Neural progenitor cell (in vitro differentiated cells): ENCODE results near the gene B4GALT5. TPM values are rescaled to one million over a fixed set of nuclear protein-coding genes. Genes with fewer than 3 reads are reported as not detected.

Experiments
- DNase-seq: peaks from one replicate; pipeline ENCODE4 v3.0.0-alpha.2; 2016; ENCODE audit warnings: low spot score
- H2AFZ ChIP-seq: fragments of 200-600 bp; sonication (generic); replicated peaks from 2 replicates; pipeline ENCODE4 v1.6.1; 2016; ENCODE audit warnings: antibody characterized with exemption
- H3F3A ChIP-seq: fragments of 200-600 bp; sonication (generic); 2 replicates; pipeline ENCODE4 v1.6.1; 2016; ENCODE audit warnings: antibody characterized with exemption, low read depth
- H3K27ac ChIP-seq: fragments of 200-600 bp; sonication (generic); 2 replicates; pipeline ENCODE4 v1.5.1; 2016; ENCODE audit warnings: mild to moderate bottlenecking
- H3K27me3 ChIP-seq: fragments of 200-600 bp; sonication (generic); 2 replicates; pipeline ENCODE4 v1.6.1; 2016; ENCODE audit warnings: mild to moderate bottlenecking, moderate library complexity
- H3K36me3 ChIP-seq: fragments of 200-600 bp; sonication (generic); 2 replicates; pipeline ENCODE4 v1.5.1; 2016
- H3K4me1 ChIP-seq: fragments of 200-600 bp; sonication (generic); 2 replicates; pipeline ENCODE4 v1.6.1; 2016; ENCODE audit warnings: mixed run types
- H3K4me2 ChIP-seq: fragments of 200-600 bp; sonication (generic); 2 replicates; pipeline ENCODE4 v1.6.1; 2016
- H3K4me3 ChIP-seq: fragments of 200-600 bp; sonication (generic); 2 replicates; pipeline ENCODE4 v1.5.1; 2016
- H3K79me2 ChIP-seq: fragments of 200-600 bp; sonication (generic); 2 replicates; pipeline ENCODE4 v1.6.1; 2016; ENCODE audit warnings: low read depth
- H3K9ac ChIP-seq: fragments of 200-600 bp; sonication (generic); 2 replicates; pipeline ENCODE4 v1.6.1; 2016
- H3K9me3 ChIP-seq: fragments of 200-600 bp; sonication (generic); 2 replicates; pipeline ENCODE4 v1.5.1; 2016; ENCODE audit warnings: low read depth
- H4K20me1 ChIP-seq: fragments of 200-600 bp; sonication (generic); 2 replicates; pipeline ENCODE4 v1.6.1; 2016; ENCODE audit warnings: low read depth
- H3K27ac Mint-ChIP-seq: 3 replicates; pipeline ENCODE4 v1.8.0; 2021; ENCODE audit warnings: mixed read lengths
- H3K27me3 Mint-ChIP-seq: 2 replicates; pipeline ENCODE4 v1.8.0; 2022; ENCODE audit warnings: low read depth, mild to moderate bottlenecking, inconsistent platforms, moderate library complexity, mixed read lengths; ENCODE audit not compliant: insufficient read depth
- H3K36me3 Mint-ChIP-seq: 3 replicates; pipeline ENCODE4 v1.8.0; 2021; ENCODE audit warnings: mixed read lengths
- H3K4me1 Mint-ChIP-seq: 3 replicates; pipeline ENCODE4 v1.8.0; 2021; ENCODE audit warnings: mixed read lengths
- H3K4me3 Mint-ChIP-seq: 3 replicates; pipeline ENCODE4 v1.8.0; 2021; ENCODE audit warnings: mild to moderate bottlenecking, moderate library complexity, mixed read lengths
- H3K9me3 Mint-ChIP-seq: 3 replicates; pipeline ENCODE4 v1.8.0; 2020; ENCODE audit warnings: mixed read lengths
- CTCF ChIP-seq: fragments of 200-600 bp; sonication (generic); IDR thresholded peaks from 2 replicates; pipeline ENCODE4 v1.5.1; 2017; ENCODE audit warnings: antibody characterized with exemption, mild to moderate bottlenecking
- EZH2 ChIP-seq: fragments of 200-600 bp; sonication (generic); IDR thresholded peaks from 2 replicates; pipeline ENCODE4 v1.6.1; 2017; ENCODE audit warnings: antibody characterized with exemption, mild to moderate bottlenecking, moderate library complexity
- EZH2phosphoT487 ChIP-seq: fragments of 200-600 bp; sonication (generic); IDR thresholded peaks from 2 replicates; pipeline ENCODE4 v1.6.1; 2017; ENCODE audit warnings: antibody characterized with exemption
- total RNA-seq: library from RNA; depleted of rRNA; stranded (reverse); fragments of >200 nt; gene quantifications from 2 replicates; pipeline ENCODE4 v1.2.3, GENCODE V29; 2015; ENCODE audit warnings: low replicate concordance

B4GALT5 gene
- total RNA-seq, 1 donor from 2014 or later = 60.1 TPM

DNA sequence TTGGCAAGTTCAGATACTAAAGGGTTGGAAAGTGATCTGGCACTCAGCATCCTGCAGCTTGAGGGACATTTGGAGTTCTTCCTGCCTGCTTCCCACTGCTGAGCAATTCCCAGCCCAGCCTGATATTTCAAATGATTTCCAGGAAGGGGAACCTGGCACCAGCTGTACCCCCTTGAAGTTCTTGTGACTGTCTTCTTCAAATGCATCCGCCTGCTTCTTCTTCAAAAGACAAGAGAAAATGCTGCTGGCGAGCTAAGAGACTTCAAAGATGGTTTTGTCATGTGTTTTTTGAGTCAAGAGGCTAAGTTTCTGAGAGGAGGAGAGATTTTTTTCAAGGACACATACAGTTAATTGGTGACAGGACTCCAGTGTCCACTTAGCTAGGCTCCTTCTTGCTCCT, 42.6 kb upstream of the B4GALT5 start:
- H3K27me3 Mint-ChIP-seq = peaks cover 9% of the 10 kb centered on the region
- Histone ChIP-seq H3K27ac (no peak overlapping the region), H3K4me2 (no peak overlapping the region), H4K20me1 (no peaks in the 10 kb centered on the region), H3K4me3 (no peak overlapping the region), H3K4me1 (peaks cover 8% of the 10 kb centered on the region), H3F3A (peaks cover 9% of the 10 kb centered on the region), H3K9ac (no peak overlapping the region), H2AFZ (no peak overlapping the region), H3K79me2 (no peaks in the 10 kb centered on the region), H3K27me3 (no peaks in the 10 kb centered on the region), H3K36me3 (no peaks in the 10 kb centered on the region), H3K9me3 (no peaks in the 10 kb centered on the region)
- DNase-seq = no peak
- H3K4me3 Mint-ChIP-seq = no peak overlapping the region
- H3K4me1 Mint-ChIP-seq = peaks cover 12% of the 10 kb centered on the region
- peaks cover 3% of the 10 kb centered on the region for H3K9me3 Mint-ChIP-seq
- H3K36me3 Mint-ChIP-seq = no peaks in the 10 kb centered on the region
- TF ChIP-seq EZH2phosphoT487 = no peak
- H3K27ac Mint-ChIP-seq = peak overlapping the region; percentile 14

GRCh38 chr20:49754596-49754995, 40.9 kb upstream of the B4GALT5 start:
- TF ChIP-seq EZH2phosphoT487 (no peak), EZH2 (no peak)
- H3K4me3 ChIP-seq = no peak overlapping the region
- no peak for DNase-seq
- no peak overlapping the region for H3K27ac ChIP-seq
- no peaks in the 10 kb centered on the region for H3K36me3 Mint-ChIP-seq
- no peaks in the 10 kb centered on the region for H3K79me2 ChIP-seq
- no peaks in the 10 kb centered on the region for H3K36me3 ChIP-seq
- H3K9me3 Mint-ChIP-seq = peaks cover 3% of the 10 kb centered on the region
- no peaks in the 10 kb centered on the region for H3K27me3 ChIP-seq
- H2AFZ ChIP-seq = no peak overlapping the region
- H3K9ac ChIP-seq = no peak overlapping the region
- peaks cover 9% of the 10 kb centered on the region for H3F3A ChIP-seq
- H3K27ac Mint-ChIP-seq = no peak overlapping the region
- H4K20me1 ChIP-seq = no peaks in the 10 kb centered on the region
- H3K4me1 Mint-ChIP-seq = peaks cover 10% of the 10 kb centered on the region
- no peak overlapping the region for H3K4me2 ChIP-seq
- H3K27me3 Mint-ChIP-seq = peaks cover 8% of the 10 kb centered on the region
- H3K4me1 ChIP-seq = peaks cover 8% of the 10 kb centered on the region
- H3K9me3 ChIP-seq = no peaks in the 10 kb centered on the region
- H3K4me3 Mint-ChIP-seq = no peak overlapping the region

GRCh38 chr20:49753133-49753532, 39.5 kb upstream of the B4GALT5 start:
- H3K4me2 ChIP-seq = no peak overlapping the region
- H4K20me1 ChIP-seq = no peaks in the 10 kb centered on the region
- H3K4me3 ChIP-seq = no peak overlapping the region
- H3K9ac ChIP-seq = no peak overlapping the region
- DNase-seq = no peak
- no peaks in the 10 kb centered on the region for H3K9me3 ChIP-seq
- H3K9me3 Mint-ChIP-seq = peaks cover 3% of the 10 kb centered on the region
- H3K79me2 ChIP-seq = no peaks in the 10 kb centered on the region
- peaks cover 6% of the 10 kb centered on the region for H3K27me3 Mint-ChIP-seq
- no peak overlapping the region for H3K4me3 Mint-ChIP-seq
- H3K36me3 ChIP-seq = no peaks in the 10 kb centered on the region
- peaks cover 7% of the 10 kb centered on the region for H3K4me1 Mint-ChIP-seq
- TF ChIP-seq EZH2phosphoT487 (no peak), CTCF (no peak), EZH2 (no peak)
- no peak overlapping the region for H3K27ac ChIP-seq
- no peaks in the 10 kb centered on the region for H3K27me3 ChIP-seq
- H2AFZ ChIP-seq = no peak overlapping the region
- H3K36me3 Mint-ChIP-seq = no peaks in the 10 kb centered on the region
- peaks cover under 1% of the 10 kb centered on the region for H3K4me1 ChIP-seq
- peaks cover 4% of the 10 kb centered on the region for H3F3A ChIP-seq
- H3K27ac Mint-ChIP-seq = no peak overlapping the region

DNA sequence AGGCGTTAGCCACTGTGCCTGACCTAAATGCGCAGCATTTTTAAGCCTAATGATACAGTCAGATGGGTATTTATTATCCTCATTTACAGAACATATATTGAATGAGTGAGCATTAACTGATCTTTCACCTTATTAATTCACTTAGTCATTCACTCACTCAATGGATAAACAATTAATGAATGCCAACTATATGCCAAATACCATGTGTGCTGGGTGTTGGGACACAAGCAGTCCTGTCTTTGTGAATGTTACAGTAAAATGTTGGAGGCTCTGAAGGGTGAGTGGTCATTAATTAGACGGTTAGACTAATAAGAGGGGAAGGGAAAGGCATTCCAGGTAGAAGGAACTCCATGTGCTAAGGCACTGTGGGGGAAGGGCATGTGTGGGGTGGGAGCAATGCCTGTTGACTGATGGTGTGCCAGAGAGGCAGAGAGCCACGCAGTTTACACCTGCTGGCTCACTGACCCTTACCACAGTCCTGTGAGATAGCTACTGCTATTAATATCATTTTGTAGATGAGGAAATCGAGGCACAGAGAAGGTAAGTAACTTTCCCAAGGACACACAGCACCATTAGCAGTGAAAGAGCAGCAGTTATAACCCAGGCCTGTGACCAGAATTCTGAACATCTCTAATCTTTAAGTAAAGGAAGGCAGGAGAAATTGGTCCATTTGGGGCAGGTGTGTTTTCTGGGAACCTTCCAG, 38.7 kb upstream of the B4GALT5 start:
- DNase-seq = no peak
- Histone ChIP-seq H3K79me2 (no peaks in the 10 kb centered on the region), H3K9ac (no peak overlapping the region), H3K4me3 (no peak overlapping the region), H3K27me3 (no peaks in the 10 kb centered on the region), H3K4me2 (no peak overlapping the region), H3K36me3 (no peaks in the 10 kb centered on the region), H4K20me1 (no peaks in the 10 kb centered on the region), H3K9me3 (no peaks in the 10 kb centered on the region), H3K27ac (no peak overlapping the region), H2AFZ (no peak overlapping the region), H3K4me1 (peaks cover 6% of the 10 kb centered on the region), H3F3A (peaks cover 7% of the 10 kb centered on the region)
- H3K27me3 Mint-ChIP-seq = peaks cover 3% of the 10 kb centered on the region
- no peaks in the 10 kb centered on the region for H3K36me3 Mint-ChIP-seq
- no peaks in the 10 kb centered on the region for H3K9me3 Mint-ChIP-seq
- no peak for TF ChIP-seq EZH2phosphoT487
- no peak for TF ChIP-seq CTCF
- no peak for TF ChIP-seq EZH2
- no peak overlapping the region for H3K4me3 Mint-ChIP-seq
- H3K4me1 Mint-ChIP-seq = peaks cover 7% of the 10 kb centered on the region
- peak overlapping the region; percentile 42 for H3K27ac Mint-ChIP-seq
